ENCODE measurements around the gene NKX1-1.
"Not testable (repeated sequence)": the region's sequence is repeated elsewhere in the genome, so short reads cannot be mapped to it uniquely, and the experiment has no call there.

The NKX1-1 gene

DNA sequence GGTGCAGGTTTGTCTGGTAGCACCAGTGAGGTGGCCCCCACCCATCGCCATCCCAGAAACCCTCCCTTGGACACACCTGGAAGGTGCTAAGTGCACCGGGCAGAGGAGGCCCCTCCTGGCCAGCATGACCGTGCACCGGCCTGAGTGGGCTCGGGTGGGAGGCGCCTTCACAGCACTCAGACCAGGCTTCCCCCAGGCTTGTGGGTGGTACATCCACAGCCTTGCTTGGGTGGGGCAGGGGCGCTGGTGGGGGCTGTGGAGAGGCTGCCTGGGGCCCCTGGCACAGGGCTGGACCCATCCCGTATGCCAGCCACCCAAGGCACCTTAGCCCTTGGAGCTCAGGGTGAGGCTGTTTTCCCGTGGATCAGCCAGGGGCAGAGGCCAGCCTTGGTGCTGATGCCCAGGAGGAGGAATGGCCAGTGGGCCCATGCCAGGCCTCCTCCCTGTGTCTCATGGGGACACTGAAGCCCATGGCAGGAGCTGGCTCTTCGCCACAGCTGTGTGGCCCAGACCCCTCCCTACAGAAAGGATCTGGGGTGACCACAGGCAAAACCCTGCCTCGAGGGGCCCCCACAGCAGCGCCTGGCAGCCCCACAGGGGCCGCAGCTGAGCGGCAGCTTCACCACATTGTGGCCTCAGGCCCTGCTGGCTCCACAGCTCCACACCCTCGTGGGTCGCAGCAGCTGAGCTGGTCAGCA, 21.4 kb downstream of the NKX1-1 start:
- DNase-seq = no peak

GRCh38 chr4:1383728-1384591, 22.3 kb downstream of the NKX1-1 start:
- no peak for DNase-seq

DNA sequence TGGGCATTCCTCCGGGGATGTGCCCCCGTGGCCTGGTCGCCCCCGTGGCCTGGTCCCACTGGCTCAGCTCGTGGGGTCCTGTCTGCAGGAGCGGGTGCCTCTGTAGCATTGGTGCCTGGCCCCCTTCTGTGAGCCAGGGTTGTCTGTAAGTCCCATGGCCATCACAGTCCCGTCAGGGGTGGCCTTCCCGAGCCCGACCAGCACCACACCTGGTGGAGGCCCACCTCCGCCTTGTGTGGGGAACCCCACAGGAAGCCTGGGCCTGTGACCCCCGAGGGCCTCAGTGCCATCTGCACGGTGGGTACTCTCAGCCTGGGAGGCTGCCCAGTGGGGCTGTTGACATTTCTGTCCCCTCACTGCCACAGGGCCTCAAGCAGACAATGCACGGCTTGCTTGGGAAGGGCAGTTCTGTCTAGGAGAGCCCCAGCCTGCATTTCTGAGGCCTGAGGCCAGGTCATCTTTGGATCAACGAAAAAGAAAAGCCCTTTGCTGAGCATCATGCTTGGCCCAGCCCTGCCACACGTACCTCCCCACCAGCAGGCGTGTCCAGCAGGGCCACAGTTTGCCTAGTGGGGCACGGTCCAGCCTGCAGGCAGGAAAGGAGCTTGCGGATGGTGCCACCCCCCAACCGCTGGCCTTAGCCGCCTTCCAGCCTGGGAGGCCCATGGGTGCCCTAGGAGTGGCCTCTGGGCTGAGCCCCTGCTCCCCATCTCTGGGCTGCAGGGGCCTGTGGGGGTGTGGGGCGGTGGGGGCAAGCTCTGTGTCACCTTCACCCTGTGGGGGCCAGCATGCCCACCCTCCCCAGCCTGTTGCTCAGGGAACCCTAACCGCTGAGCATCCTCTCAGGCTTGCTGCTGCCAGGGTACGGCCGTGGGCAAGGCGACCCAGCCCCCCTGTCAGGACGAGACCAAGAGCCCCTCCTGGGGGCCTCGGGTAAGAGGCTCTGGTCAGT, 23.2 kb downstream of the NKX1-1 start:
- no peak for DNase-seq

DNA sequence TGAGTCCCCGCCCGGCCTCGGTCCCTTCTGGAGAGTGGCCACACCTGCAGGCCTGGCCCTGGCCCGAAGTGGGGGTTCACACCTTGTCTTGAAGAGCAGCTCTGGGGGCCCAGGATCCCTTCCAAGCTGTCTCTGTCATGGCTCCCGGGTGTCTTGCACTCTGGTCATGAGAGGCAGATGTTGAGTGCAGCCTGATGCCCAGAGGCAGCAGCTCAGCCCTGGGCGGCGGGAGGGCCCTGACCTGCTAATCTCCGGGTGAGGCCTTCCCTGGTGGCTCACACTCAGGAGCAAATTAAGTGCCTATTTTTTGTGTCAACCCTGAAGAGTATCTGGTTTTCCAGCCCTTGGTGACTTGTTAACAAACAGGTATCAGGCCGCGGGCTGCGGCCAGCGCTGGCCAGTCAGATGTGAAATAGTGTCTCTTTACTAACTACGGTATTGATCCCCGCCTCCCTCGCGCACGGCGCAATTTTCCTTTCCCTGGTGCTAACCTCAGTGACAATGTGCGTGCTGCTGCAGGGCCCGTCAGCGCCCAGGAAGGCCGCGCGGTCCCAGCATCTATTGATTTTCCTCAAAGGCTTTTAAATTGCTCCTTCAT, 24.2 kb downstream of the NKX1-1 start:
- DNase-seq = no peak

- no peak for DNase-seq
Observed at GRCh38 chr4:1381181-1381621, 25.0 kb downstream of the NKX1-1 start.

GRCh38 chr4:1380368-1381151, 25.7 kb downstream of the NKX1-1 start:
- DNase-seq = no peak

- DNase-seq = no peak
Observed at GRCh38 chr4:1379801-1380331, 26.4 kb downstream of the NKX1-1 start.

DNA sequence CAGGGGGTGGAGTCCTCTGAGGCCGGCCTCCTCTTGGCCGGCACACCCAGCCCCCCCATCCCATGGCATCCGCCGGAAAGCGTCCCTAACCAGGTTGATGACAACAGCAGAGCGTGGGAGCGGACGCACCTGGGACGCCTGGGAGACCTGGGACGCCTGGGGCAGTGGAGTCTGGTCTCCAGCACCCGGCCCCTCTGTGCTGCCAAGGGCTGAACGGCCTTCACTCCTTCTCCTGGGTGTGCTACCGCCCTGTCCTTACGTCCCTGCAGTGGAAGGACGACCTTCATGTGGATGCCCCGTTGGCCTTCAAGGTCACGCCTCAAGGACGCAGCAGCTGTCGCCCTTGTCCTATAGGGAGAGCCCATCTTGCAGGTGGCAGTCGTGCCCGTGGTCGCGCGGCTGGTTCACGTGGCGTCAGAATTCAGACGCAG, 26.9 kb downstream of the NKX1-1 start:
- no peak for DNase-seq

- no peak for DNase-seq
Observed at GRCh38 chr4:1378559-1379231, 27.5 kb downstream of the NKX1-1 start.

DNA sequence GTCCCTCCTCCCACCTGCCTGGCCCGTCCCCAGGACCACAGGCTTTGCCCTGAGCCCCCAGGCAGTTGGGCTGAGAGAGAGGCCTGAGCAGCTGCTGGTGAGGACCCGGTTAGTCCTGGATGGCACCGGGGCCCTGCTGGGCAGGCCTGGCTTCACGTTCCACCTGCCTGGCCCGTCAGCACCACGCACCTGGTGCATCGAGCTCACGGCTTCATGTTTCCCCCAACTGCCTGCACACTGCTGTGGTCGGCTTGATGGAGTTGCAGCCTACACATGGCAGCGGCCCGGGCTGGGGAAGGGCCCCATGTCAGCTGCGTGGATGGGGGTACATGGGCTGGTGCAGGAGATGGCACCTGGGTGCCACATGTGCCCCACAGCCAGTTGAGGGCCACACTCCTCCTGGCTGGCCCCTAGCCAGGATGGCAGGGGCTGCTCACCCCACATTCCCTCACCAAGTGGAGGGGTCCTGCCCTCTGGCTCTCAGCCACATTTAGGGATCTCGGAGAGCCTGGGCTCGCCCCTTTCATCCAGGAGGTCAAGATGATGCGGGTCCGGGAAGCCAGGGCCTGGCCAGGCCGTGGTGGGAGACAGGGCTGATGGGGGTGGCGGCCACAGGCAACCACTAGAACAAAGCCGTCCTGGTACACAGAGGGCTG, 28.5 kb downstream of the NKX1-1 start:
- no peak for DNase-seq

DNA sequence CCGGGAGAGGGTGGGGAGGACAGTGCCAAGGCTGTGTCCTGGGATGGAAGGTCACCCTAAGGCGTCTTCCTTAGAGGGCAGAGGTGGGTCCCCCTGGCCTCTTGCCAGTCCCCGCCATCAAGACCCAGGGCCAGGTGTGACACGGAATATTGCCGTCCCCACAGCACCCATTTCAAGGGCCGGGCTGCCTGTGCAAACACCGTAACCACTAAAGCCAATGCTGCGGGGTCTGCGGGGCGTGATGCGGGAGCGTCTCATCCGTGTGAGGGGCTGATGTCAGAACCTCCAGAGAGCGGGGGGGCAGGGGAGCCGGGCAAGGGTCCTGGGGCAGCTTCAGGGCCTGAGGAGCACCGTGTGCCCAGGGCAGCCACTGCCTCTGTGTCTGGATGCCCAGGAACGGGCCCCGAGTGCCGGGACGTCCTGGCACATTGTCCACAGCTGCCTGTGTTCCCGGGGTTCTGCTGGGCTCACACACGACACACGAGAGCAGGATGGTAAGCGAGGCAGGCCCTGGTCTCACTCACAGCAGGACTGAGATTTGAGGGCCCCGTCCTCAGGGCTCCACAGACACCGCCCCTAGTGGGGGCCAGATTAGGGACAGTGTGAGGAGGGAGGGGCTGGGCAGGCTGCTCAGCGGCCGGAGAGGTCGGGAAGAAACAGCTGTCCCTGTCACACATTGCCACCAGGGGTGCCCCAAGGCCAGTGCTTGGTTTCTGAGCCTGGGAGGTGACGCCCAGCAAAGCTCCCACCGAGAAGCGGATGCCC, 29.2 kb downstream of the NKX1-1 start:
- no peak for DNase-seq

- DNase-seq = no peak
Observed at GRCh38 chr4:1376391-1376840, 29.8 kb downstream of the NKX1-1 start.

DNA sequence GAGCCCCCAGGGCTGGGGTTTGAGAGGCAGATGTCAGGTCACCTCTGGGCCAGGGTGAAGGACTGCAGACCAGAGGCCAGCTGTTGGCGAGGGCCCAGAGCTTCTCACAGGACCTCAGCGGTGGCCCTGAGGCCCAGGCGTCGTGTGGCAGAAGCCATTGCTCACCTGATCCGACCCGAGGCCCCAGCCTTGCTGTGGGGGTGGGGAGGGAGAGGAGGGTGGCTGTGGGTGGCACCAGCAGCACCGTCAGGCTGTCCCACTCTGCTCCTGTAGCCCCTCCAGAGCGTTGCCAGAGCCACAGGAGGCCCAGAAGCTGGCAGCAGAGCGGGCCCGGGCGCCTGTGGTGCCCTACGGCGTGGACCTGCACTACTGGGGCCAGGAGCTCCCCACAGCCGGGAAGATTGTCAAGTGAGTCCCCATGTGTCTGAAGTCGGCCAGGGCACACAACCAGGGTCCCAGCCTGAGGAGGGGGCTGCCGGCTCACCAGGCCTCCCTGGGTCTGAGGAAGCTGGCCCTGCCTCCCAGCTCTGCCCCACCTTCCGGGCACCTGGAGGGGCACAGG, 30.4 kb downstream of the NKX1-1 start:
- no peak for DNase-seq

- DNase-seq = no peak
Observed at GRCh38 chr4:1375051-1375721, 31.1 kb downstream of the NKX1-1 start.

DNA sequence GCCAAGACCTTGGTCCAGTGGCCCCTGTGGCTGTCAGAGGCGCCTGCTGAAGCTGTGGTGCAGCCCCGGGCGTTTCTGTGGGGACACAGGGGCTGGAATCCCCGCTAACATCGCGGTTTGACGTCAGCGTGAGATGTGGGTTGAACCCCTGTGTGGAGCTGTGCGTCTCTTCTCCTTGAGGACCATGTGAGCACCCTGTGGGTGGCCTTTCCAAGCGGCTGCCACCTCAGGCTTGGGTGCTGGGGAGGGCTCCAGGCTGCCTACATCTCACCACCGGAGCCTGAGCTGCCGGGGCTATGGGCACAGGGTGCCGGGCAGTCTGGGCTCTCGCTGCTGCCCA, 31.6 kb downstream of the NKX1-1 start:
- DNase-seq = no peak

GRCh38 chr4:1373892-1374705, 32.1 kb downstream of the NKX1-1 start:
- DNase-seq = no peak

DNA sequence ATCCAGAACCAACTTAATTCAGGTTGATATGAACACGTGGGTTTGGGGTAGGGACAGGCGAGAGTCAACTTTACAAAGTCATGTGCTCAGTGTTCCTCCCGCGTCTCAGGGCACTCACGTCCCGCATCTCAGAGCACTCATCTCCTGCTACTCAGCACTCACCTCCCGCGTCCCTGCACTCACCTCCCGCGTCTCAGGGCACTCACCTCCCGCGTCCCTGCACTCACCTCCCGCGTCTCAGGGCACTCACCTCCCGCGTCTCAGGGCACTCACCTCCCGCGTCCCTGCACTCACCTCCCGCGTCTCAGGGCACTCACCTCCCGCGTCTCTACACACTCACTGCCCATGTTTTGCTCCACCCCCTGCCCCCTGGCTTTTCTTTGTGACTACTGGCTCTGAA, 33.7 kb downstream of the NKX1-1 start:
- DNase-seq = not testable (repeated sequence)

Measured in inflammatory macrophage (primary cell).